ENCODE results near the gene ELOVL7.

- no peak for TF ChIP-seq CTCF (IDR thresholded peaks at IDR 0.05; ENCODE audit: control extremely low read depth in 1 of 3, insufficient read depth in 1 of 3, low read depth in 1 of 3, low read length in 3 of 3)
- TF ChIP-seq ATF3 (IDR thresholded peaks at IDR 0.05; ENCODE audit: insufficient read depth, low read depth, low read length): no peak
- no peak for TF ChIP-seq SP4 (IDR thresholded peaks at IDR 0.05; ENCODE audit: low read length)
- no peak for TF ChIP-seq POLR2AphosphoS5 (IDR thresholded peaks at IDR 0.05; ENCODE audit: low read depth, low read length)
- no peak for TF ChIP-seq MAX (IDR thresholded peaks at IDR 0.05)
Observed at GRCh38 chr5:60836131-60836530, 7.9 kb downstream of the ELOVL7 start.
